Esophagus muscularis mucosa (tissue), 4 donors: ENCODE results near the gene ACAP1. TPM values are rescaled to one million over a fixed set of nuclear protein-coding genes. Genes with fewer than 3 reads are reported as not detected.

ENCODE experiments used
- DNase-seq: peaks from one replicate; pipeline ENCODE4 v3.0.0-alpha.2; 2017; ENCODE audit errors: extremely low spot score
- H3K27ac ChIP-seq, 4 donors: fragments of 200-600 bp; sonication (generic); replicated peaks in 1 of 4; 1 replicate in 3 of 4; 2 replicates in 1 of 4; pipeline ENCODE4 v1.5.1; 2016 to 2019; ENCODE audit warnings: mild to moderate bottlenecking in 1 of 4
- H3K27me3 ChIP-seq, 4 donors: fragments of 200-600 bp; sonication (generic); one replicate each; pipeline versions ENCODE4 v1.5.1 to v1.6.0; 2016 to 2019
- H3K36me3 ChIP-seq, 4 donors: fragments of 200-600 bp; sonication (generic); one replicate each; pipeline ENCODE4 v1.5.1; 2016 to 2019
- H3K4me1 ChIP-seq, 4 donors: fragments of 200-600 bp; sonication (generic); one replicate each; pipeline ENCODE4 v1.5.1; 2016 to 2019
- H3K4me3 ChIP-seq, 4 donors: fragments of 200-600 bp; sonication (generic); 1 replicate in 2 of 4; 2 replicates in 2 of 4; pipeline ENCODE4 v1.5.1; 2016 to 2019; ENCODE audit warnings: mild to moderate bottlenecking in 4 of 4, moderate library complexity in 1 of 4
- H3K9me3 ChIP-seq, 4 donors: fragments of 200-600 bp; sonication (generic); 1 replicate in 3 of 4; 2 replicates in 1 of 4; pipeline ENCODE4 v1.5.1; 2016 to 2019
- EP300 ChIP-seq: sonication (generic); formaldehyde crosslinking; IDR thresholded peaks from one replicate; pipeline ENCODE4 v1.6.1; 2017; ENCODE audit warnings: antibody characterized with exemption
- POLR2A ChIP-seq: fragments of 450-650 bp; IDR thresholded peaks from one replicate; pipeline ENCODE4 v1.6.1; 2017; ENCODE audit warnings: antibody characterized with exemption, moderate library complexity, mild to moderate bottlenecking, low read depth
- POLR2AphosphoS5 ChIP-seq, 2 donors: sonication (generic); formaldehyde crosslinking; IDR thresholded peaks; one replicate each; pipeline ENCODE4 v1.6.1; 2017; ENCODE audit warnings: antibody characterized with exemption in 2 of 2
- WGBS: methylation state at CpG from one replicate; pipeline ENCODE4 v1.1.5; 2018; 5-methylcytosine and 5-hydroxymethylcytosine counted together
- intact Hi-C: fragments of 100-400 bp; cut with DNase I; formaldehyde crosslinking; loops from one replicate; pipeline ENCODE4 v1.15.1; 2023
- total RNA-seq, 4 donors: library from RNA; depleted of rRNA; stranded (reverse); fragments of >200 nt; gene quantifications; one replicate each; pipeline versions ENCODE4 v1.1.0 to v1.2.1, GENCODE V29; 2016
- TF ChIP-seq, protein P1 (sequence below), 3 experiments: fragments of 200-600 bp in 2 of 3; fragments of 450-650 bp in 1 of 3; sonication (generic) in 2 of 3; IDR thresholded peaks; one replicate each; pipeline ENCODE4 v1.5.1; 2017 to 2019; ENCODE audit warnings: antibody characterized with exemption in 3 of 3, mild to moderate bottlenecking in 2 of 3, moderate library complexity in 1 of 3

Gene ACAP1
- total RNA-seq, 4 donors from 2014 or later: 2.1 to 11.4 (median 4.6) TPM

GRCh38 chr17:7351665-7352502 lies 15.6 kb downstream of the ACAP1 start, which contains the start of gene KCTD11:
Gene KCTD11, plus strand, starts transcription at chr17:7352162.
- Histone ChIP-seq H3K27me3 (no peaks in the 10 kb centered on the region), H3K4me1 (peaks cover 24 to 77% (median 71%) of the 10 kb centered on the region in 4 donors), H3K36me3 (no peaks in the 10 kb centered on the region), H3K27ac (peak within 1 kb of the TSS; percentile 98 to 100 (median 99)), H3K9me3 (no peaks in the 10 kb centered on the region), H3K4me3 (peak within 1 kb of the TSS; percentile 86 to 98 (median 90))
- 0% methylated on average over 1 of the region's 91 CpGs for WGBS
- peak; percentile 22 for TF ChIP-seq POLR2A
- TF ChIP-seq, protein P1, sequence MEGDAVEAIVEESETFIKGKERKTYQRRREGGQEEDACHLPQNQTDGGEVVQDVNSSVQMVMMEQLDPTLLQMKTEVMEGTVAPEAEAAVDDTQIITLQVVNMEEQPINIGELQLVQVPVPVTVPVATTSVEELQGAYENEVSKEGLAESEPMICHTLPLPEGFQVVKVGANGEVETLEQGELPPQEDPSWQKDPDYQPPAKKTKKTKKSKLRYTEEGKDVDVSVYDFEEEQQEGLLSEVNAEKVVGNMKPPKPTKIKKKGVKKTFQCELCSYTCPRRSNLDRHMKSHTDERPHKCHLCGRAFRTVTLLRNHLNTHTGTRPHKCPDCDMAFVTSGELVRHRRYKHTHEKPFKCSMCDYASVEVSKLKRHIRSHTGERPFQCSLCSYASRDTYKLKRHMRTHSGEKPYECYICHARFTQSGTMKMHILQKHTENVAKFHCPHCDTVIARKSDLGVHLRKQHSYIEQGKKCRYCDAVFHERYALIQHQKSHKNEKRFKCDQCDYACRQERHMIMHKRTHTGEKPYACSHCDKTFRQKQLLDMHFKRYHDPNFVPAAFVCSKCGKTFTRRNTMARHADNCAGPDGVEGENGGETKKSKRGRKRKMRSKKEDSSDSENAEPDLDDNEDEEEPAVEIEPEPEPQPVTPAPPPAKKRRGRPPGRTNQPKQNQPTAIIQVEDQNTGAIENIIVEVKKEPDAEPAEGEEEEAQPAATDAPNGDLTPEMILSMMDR (IDR thresholded peaks at IDR 0.05): peak; percentile 47 to 74 (median 61)
- TF ChIP-seq EP300: no peak
- TF ChIP-seq POLR2AphosphoS5 (IDR thresholded peaks at IDR 0.05): peak; percentile 73
- intact Hi-C loops: loop anchor here (5.0 kb wide), 1 partner anchor 50 kb away; the partner anchor contains the start of gene TMEM256
- DNase-seq: peak; percentile 96

GRCh38 chr17:7352503-7352889 lies 16.2 kb downstream of the ACAP1 start:
- H3K27ac ChIP-seq: peak overlapping the region; percentile 98 to 100 (median 99)
- peaks cover 24 to 77% (median 71%) of the 10 kb centered on the region in 4 donors for H3K4me1 ChIP-seq
- DNase-seq: no peak
- intact Hi-C loops: loop anchor here (5.0 kb wide), 1 partner anchor 50 kb away; the partner anchor contains the start of gene TMEM256
- no peaks in the 10 kb centered on the region for H3K27me3 ChIP-seq
- TF ChIP-seq, protein P1 (IDR thresholded peaks at IDR 0.05): no peak
- TF ChIP-seq POLR2A: no peak
- no peak for TF ChIP-seq POLR2AphosphoS5 (IDR thresholded peaks at IDR 0.05)
- TF ChIP-seq EP300: no peak
- no peaks in the 10 kb centered on the region for H3K9me3 ChIP-seq
- peak overlapping the region; percentile 86 to 98 (median 90) for H3K4me3 ChIP-seq
- no peaks in the 10 kb centered on the region for H3K36me3 ChIP-seq
- WGBS: 18% methylated on average over 10 of the region's 10 CpGs

DNA sequence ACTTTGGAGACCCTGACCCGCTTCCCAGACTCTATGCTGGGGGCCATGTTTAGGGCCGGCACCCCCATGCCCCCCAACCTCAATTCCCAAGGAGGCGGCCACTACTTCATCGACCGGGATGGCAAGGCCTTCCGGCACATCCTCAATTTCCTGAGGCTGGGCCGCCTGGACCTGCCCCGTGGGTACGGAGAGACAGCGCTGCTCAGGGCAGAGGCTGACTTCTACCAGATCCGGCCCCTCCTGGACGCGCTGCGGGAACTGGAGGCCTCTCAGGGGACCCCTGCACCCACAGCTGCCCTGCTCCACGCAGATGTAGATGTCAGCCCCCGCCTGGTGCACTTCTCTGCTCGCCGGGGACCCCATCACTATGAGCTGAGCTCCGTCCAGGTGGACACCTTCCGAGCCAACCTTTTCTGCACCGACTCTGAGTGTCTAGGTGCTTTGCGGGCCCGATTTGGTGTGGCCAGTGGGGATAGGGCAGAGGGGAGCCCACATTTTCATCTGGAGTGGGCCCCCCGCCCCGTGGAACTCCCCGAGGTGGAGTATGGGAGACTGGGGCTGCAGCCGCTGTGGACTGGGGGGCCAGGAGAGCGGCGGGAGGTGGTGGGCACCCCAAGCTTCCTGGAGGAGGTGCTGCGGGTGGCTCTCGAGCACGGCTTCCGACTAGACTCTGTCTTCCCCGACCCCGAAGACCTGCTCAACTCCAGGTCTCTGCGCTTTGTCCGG lies 16.7 kb downstream of the ACAP1 start:
- intact Hi-C loops: loop anchor here (5.0 kb wide), 1 partner anchor 49 kb away; the partner anchor contains the start of gene TMEM256
- Histone ChIP-seq H3K27me3 (no peaks in the 10 kb centered on the region), H3K4me1 (peaks cover 24 to 76% (median 70%) of the 10 kb centered on the region in 4 donors), H3K4me3 (peak overlapping the region; percentile 86 to 98 (median 90)), H3K27ac (peak overlapping the region; percentile 98 to 100 (median 99)), H3K9me3 (no peaks in the 10 kb centered on the region), H3K36me3 (no peaks in the 10 kb centered on the region)
- WGBS: 86% methylated on average over 25 of the region's 37 CpGs
- TF ChIP-seq EP300 (no peak), POLR2A (no peak), POLR2AphosphoS5 (IDR thresholded peaks at IDR 0.05) (no peak)
- TF ChIP-seq, protein P1 (IDR thresholded peaks at IDR 0.05): no peak
- DNase-seq: no peak

GRCh38 chr17:7354262-7354843 lies 18.0 kb downstream of the ACAP1 start:
- DNase-seq: no peak
- H3K4me1 ChIP-seq: peaks cover 20 to 64% (median 61%) of the 10 kb centered on the region in 4 donors
- peak overlapping the region in 2 of 4 donors; percentile 75 to 98 for H3K27ac ChIP-seq
- no peak overlapping the region for H3K4me3 ChIP-seq
- intact Hi-C loops: loop anchor here (2.0 to 5.0 kb wide), 2 partner anchors 48 to 206 kb away; partner anchors contain the start of genes SENP3 and TMEM256
- H3K36me3 ChIP-seq: no peaks in the 10 kb centered on the region
- no peaks in the 10 kb centered on the region for H3K27me3 ChIP-seq
- H3K9me3 ChIP-seq: no peaks in the 10 kb centered on the region
- WGBS: 69% methylated on average over 8 of the region's 9 CpGs
- TF ChIP-seq, protein P1 (IDR thresholded peaks at IDR 0.05): no peak
- TF ChIP-seq EP300 (no peak), POLR2AphosphoS5 (IDR thresholded peaks at IDR 0.05) (no peak), POLR2A (no peak)
